Measurements from ENCODE around the gene NOL3. TPM values are rescaled to one million over a fixed set of nuclear protein-coding genes. Genes with fewer than 3 reads are reported as not detected.
A peak's percentile ranks its signal among the peaks of the same experiment; 100 is the strongest.

Gene NOL3
- total RNA-seq, 1 donor from 2014 or later = 19.2 TPM

DNA sequence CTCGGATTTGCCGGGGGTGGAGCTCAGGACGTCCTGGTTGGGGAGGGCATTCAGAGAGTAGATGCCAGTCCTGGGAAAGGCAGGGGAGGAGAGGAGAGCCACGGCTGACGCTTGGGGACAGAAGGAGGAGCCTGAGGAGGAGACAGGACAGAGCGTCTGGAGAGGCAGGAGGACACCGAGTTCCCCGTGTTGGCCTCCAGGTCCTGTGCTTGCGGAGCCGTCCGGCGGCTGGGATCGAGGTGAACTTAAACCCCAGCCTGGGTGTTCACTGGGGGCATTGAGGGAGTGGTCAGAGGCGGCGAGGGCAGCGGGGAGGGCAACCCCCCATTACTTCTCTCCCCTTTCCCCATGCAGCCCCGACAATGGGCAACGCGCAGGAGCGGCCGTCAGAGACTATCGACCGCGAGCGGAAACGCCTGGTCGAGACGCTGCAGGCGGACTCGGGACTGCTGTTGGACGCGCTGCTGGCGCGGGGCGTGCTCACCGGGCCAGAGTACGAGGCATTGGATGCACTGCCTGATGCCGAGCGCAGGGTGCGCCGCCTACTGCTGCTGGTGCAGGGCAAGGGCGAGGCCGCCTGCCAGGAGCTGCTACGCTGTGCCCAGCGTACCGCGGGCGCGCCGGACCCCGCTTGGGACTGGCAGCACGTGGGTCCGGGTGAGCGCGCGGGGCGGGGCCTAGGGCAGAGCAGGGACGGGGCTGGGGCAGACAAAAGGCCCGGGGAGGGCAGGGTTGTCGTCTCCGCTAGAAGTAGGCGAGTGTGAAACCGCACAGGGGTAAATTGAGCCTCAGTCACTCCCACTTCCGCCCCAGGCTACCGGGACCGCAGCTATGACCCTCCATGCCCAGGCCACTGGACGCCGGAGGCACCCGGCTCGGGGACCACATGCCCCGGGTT lies 3.7 kb downstream of the NOL3 start:
- H3K9me3 ChIP-seq = no peaks in the 10 kb centered on the region
- no peaks in the 10 kb centered on the region for H3K36me3 ChIP-seq
- peak overlapping the region; percentile 37 to 62 for H3K4me3 ChIP-seq
- H3K27ac ChIP-seq = peak overlapping the region; percentile 75
- H3K27me3 ChIP-seq = no peaks in the 10 kb centered on the region
- DNase-seq (ENCODE audit: extremely low spot score in 2 of 2) = no peak
- intact Hi-C loops (cut with DNase I) = no loop called here
- TF ChIP-seq POLR2AphosphoS5 (IDR thresholded peaks at IDR 0.05; ENCODE audit: insufficient read depth in 1 of 2, low read depth in 1 of 2) (peak; percentile 52 to 87), CTCF (IDR thresholded peaks at IDR 0.05) (no peak)
- H3K4me1 ChIP-seq = peaks cover 69% of the 10 kb centered on the region

GRCh38 chr16:67174706-67175231 lies 4.4 kb downstream of the NOL3 start:
- no peaks in the 10 kb centered on the region for H3K9me3 ChIP-seq
- DNase-seq (ENCODE audit: extremely low spot score in 2 of 2) = no peak
- peak overlapping the region; percentile 75 for H3K27ac ChIP-seq
- H3K36me3 ChIP-seq = no peaks in the 10 kb centered on the region
- intact Hi-C loops (cut with DNase I) = no loop called here
- TF ChIP-seq CTCF (IDR thresholded peaks at IDR 0.05) (no peak), POLR2A (IDR thresholded peaks at IDR 0.05) (no peak)
- no peaks in the 10 kb centered on the region for H3K27me3 ChIP-seq
- H3K4me3 ChIP-seq = peak overlapping the region; percentile 37 to 62
- H3K4me1 ChIP-seq = peaks cover 69% of the 10 kb centered on the region

GRCh38 chr16:67176662-67177061 lies 6.3 kb downstream of the NOL3 start:
- no peak overlapping the region for H3K27ac ChIP-seq
- TF ChIP-seq CTCF (IDR thresholded peaks at IDR 0.05) = no peak
- TF ChIP-seq POLR2A (IDR thresholded peaks at IDR 0.05) = no peak
- TF ChIP-seq POLR2AphosphoS5 (IDR thresholded peaks at IDR 0.05; ENCODE audit: insufficient read depth in 1 of 2, low read depth in 1 of 2) = no peak
- H3K4me1 ChIP-seq = peaks cover 57% of the 10 kb centered on the region
- H3K9me3 ChIP-seq = no peaks in the 10 kb centered on the region
- DNase-seq (ENCODE audit: extremely low spot score in 2 of 2) = no peak
- no peaks in the 10 kb centered on the region for H3K36me3 ChIP-seq
- no peak overlapping the region for H3K4me3 ChIP-seq
- no peaks in the 10 kb centered on the region for H3K27me3 ChIP-seq
- intact Hi-C loops (cut with DNase I) = no loop called here

- Histone ChIP-seq H3K27me3 (no peaks in the 10 kb centered on the region), H3K4me1 (peaks cover 61% of the 10 kb centered on the region), H3K9me3 (no peaks in the 10 kb centered on the region), H3K27ac (peak overlapping the region; percentile 68), H3K36me3 (no peaks in the 10 kb centered on the region), H3K4me3 (peak overlapping the region; percentile 49 to 58)
- no peak for DNase-seq (ENCODE audit: extremely low spot score in 2 of 2)
- peak in 1 of 2 donors; percentile 48 for TF ChIP-seq POLR2AphosphoS5 (IDR thresholded peaks at IDR 0.05; ENCODE audit: insufficient read depth in 1 of 2, low read depth in 1 of 2)
- no peak for TF ChIP-seq CTCF (IDR thresholded peaks at IDR 0.05)
- TF ChIP-seq POLR2A (IDR thresholded peaks at IDR 0.05) = no peak
- intact Hi-C loops (cut with DNase I) = no loop called here
These were observed 7.7 kb downstream of the NOL3 start for GRCh38 chr16:67177743-67178699.
